ENCODE measurements around the gene CYBB. TPM values are rescaled to one million over a fixed set of nuclear protein-coding genes. Genes with fewer than 3 reads are reported as not detected.
"Not testable (repeated sequence)": the region's sequence is repeated elsewhere in the genome, so short reads cannot be mapped to it uniquely, and the experiment has no call there.

CYBB gene
- polyA plus RNA-seq, 4 donors: 2.2 to 14.2 (median 7.4) TPM

DNA sequence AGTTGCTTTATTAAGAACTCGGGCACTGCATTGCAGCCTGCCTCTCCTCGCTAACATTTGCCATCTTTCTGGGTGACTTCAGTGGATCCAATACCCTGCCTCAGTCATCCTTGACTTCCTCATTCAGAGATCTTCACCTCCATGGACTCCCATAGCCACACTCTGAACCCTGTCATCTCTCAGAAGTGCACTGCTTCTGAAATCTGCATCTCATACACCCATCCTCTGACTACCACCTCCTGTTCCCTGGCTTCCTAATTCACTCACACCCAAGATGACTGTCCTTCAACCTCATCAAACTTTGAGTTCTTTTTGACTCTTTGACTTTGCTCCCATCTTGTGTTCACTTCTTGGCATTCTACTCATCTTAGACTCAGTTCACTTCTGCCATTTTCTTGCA is 25.3 kb upstream of the CYBB start:
- FAIRE-seq (no peak), DNase-seq (no peak)
- Histone ChIP-seq H3K27ac (ENCODE audit: low read depth in 1 of 3, low read length in 2 of 3) (peak overlapping the region in 1 of 3 donors; percentile 44), H3K9me3 (ENCODE audit: control insufficient read depth in 2 of 2, insufficient read depth in 1 of 2, low read depth in 1 of 2, low read length in 1 of 2) (no peaks in the 10 kb centered on the region), H3K4me3 (ENCODE audit: low read depth in 1 of 3, low read length in 3 of 3) (no peak overlapping the region), H3K36me3 (ENCODE audit: control insufficient read depth in 3 of 3, insufficient read depth in 2 of 3, low read depth in 1 of 3, low read length in 3 of 3) (no peaks in the 10 kb centered on the region), H3K4me1 (ENCODE audit: control insufficient read depth in 3 of 3, insufficient read depth in 2 of 3, low read depth in 1 of 3, low read length in 2 of 3) (no peaks in the 10 kb centered on the region), H3K27me3 (ENCODE audit: control insufficient read depth in 3 of 3, insufficient read depth in 3 of 3, low read length in 3 of 3) (no peaks in the 10 kb centered on the region)
- 86 to 93% (median 92%) methylated on average over 2 of the region's 2 CpGs for WGBS, 3 donors

DNA sequence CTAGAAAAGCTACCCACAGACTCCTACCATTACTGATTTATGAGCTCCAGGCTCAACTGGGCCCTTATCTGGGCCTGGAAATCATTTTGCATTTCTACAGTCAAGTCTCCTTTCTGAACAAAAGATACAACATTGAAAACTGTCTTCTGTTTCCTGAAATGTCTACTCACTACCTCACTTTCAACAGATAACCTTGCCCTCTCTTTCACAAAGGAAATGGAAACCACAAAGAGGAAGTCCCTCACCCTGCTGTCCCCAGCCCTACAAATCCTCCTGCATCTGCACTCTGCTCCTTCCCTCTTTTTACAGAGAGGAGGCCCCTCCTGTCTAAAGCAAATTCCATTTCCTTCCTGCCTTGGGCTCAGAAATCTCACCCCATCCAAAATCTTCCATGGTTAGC is 24.8 kb upstream of the CYBB start:
- Histone ChIP-seq H3K27ac (ENCODE audit: low read depth in 1 of 3, low read length in 2 of 3) (no peak overlapping the region), H3K4me1 (ENCODE audit: control insufficient read depth in 3 of 3, insufficient read depth in 2 of 3, low read depth in 1 of 3, low read length in 2 of 3) (no peaks in the 10 kb centered on the region), H3K4me3 (ENCODE audit: low read depth in 1 of 3, low read length in 3 of 3) (no peak overlapping the region), H3K36me3 (ENCODE audit: control insufficient read depth in 3 of 3, insufficient read depth in 2 of 3, low read depth in 1 of 3, low read length in 3 of 3) (no peaks in the 10 kb centered on the region), H3K9me3 (ENCODE audit: control insufficient read depth in 2 of 2, insufficient read depth in 1 of 2, low read depth in 1 of 2, low read length in 1 of 2) (no peaks in the 10 kb centered on the region), H3K27me3 (ENCODE audit: control insufficient read depth in 3 of 3, insufficient read depth in 3 of 3, low read length in 3 of 3) (no peaks in the 10 kb centered on the region)
- DNase-seq (peak in 1 of 2 donors; percentile 29), FAIRE-seq (no peak)

GRCh38 chrX:37757082-37757481 is 22.8 kb upstream of the CYBB start:
- DNase-seq: no peak
- Histone ChIP-seq H3K9me3 (ENCODE audit: control insufficient read depth in 2 of 2, insufficient read depth in 1 of 2, low read depth in 1 of 2, low read length in 1 of 2) (no peaks in the 10 kb centered on the region), H3K27ac (ENCODE audit: low read depth in 1 of 3, low read length in 2 of 3) (no peak overlapping the region), H3K27me3 (ENCODE audit: control insufficient read depth in 3 of 3, insufficient read depth in 3 of 3, low read length in 3 of 3) (no peaks in the 10 kb centered on the region), H3K4me1 (ENCODE audit: control insufficient read depth in 3 of 3, insufficient read depth in 2 of 3, low read depth in 1 of 3, low read length in 2 of 3) (no peaks in the 10 kb centered on the region), H3K4me3 (ENCODE audit: low read depth in 1 of 3, low read length in 3 of 3) (no peak overlapping the region), H3K36me3 (ENCODE audit: control insufficient read depth in 3 of 3, insufficient read depth in 2 of 3, low read depth in 1 of 3, low read length in 3 of 3) (no peaks in the 10 kb centered on the region)
- FAIRE-seq: no peak

DNA sequence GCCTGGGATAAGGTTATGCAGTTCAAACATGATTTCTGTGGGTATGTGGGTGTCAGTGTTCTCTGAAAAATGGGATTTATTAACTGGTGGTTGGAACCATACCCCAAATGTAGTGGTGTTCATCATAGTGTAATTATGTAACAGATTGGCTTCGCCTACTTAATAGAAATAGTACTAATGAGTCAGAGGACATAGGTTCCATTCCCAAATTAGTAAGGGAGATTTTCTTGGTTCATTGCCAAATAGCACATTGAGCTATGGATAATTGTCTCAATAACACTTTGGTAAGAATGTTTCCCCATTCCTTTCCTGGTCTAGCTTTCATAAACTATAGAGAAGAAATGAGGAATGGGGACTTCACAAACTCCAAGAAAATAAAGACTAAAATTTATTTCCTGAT is 20.5 kb upstream of the CYBB start:
- Histone ChIP-seq H3K4me1 (ENCODE audit: control insufficient read depth in 3 of 3, insufficient read depth in 2 of 3, low read depth in 1 of 3, low read length in 2 of 3) (no peaks in the 10 kb centered on the region), H3K36me3 (ENCODE audit: control insufficient read depth in 3 of 3, insufficient read depth in 2 of 3, low read depth in 1 of 3, low read length in 3 of 3) (no peaks in the 10 kb centered on the region), H3K27me3 (ENCODE audit: control insufficient read depth in 3 of 3, insufficient read depth in 3 of 3, low read length in 3 of 3) (no peaks in the 10 kb centered on the region), H3K27ac (ENCODE audit: low read depth in 1 of 3, low read length in 2 of 3) (no peak overlapping the region), H3K4me3 (ENCODE audit: low read depth in 1 of 3, low read length in 3 of 3) (no peak overlapping the region), H3K9me3 (ENCODE audit: control insufficient read depth in 2 of 2, insufficient read depth in 1 of 2, low read depth in 1 of 2, low read length in 1 of 2) (no peaks in the 10 kb centered on the region)
- DNase-seq (no peak), FAIRE-seq (no peak)
- 74 to 92% (median 80%) methylated on average over 1 of the region's 1 CpG for WGBS, 3 donors

DNA sequence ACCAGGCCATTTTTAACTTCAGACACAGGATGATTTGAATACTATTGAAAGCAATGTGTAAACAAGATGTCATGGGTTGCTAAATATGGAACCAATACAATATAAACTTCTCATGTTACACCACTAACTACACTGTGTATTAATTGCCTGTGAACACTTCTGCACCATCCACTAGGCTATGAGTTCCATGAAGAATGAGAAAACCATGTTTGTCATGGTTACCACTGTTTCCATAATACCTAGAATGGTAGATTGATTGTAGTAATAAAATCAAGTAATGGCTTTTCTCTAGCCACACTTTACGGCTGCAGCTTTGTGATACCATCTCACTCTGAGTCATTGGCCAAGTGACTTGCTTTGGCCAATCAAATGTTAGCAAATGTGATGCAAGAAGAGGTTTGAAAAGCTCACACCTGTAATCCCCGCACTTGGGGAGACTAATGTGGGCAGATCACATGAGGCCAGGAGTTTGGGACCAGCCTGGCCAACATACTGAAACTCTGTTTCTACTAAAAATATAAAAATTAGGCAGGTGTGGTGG is 19.9 kb upstream of the CYBB start:
- Histone ChIP-seq H3K36me3 (ENCODE audit: control insufficient read depth in 3 of 3, insufficient read depth in 2 of 3, low read depth in 1 of 3, low read length in 3 of 3) (no peaks in the 10 kb centered on the region), H3K27ac (ENCODE audit: low read depth in 1 of 3, low read length in 2 of 3) (no peak overlapping the region), H3K9me3 (ENCODE audit: control insufficient read depth in 2 of 2, insufficient read depth in 1 of 2, low read depth in 1 of 2, low read length in 1 of 2) (no peaks in the 10 kb centered on the region), H3K27me3 (ENCODE audit: control insufficient read depth in 3 of 3, insufficient read depth in 3 of 3, low read length in 3 of 3) (no peaks in the 10 kb centered on the region), H3K4me1 (ENCODE audit: control insufficient read depth in 3 of 3, insufficient read depth in 2 of 3, low read depth in 1 of 3, low read length in 2 of 3) (no peaks in the 10 kb centered on the region), H3K4me3 (ENCODE audit: low read depth in 1 of 3, low read length in 3 of 3) (no peak overlapping the region)
- no peak for DNase-seq
- FAIRE-seq: no peak
- WGBS, 3 donors: 70 to 84% (median 76%) methylated on average over 2 of the region's 2 CpGs

DNA sequence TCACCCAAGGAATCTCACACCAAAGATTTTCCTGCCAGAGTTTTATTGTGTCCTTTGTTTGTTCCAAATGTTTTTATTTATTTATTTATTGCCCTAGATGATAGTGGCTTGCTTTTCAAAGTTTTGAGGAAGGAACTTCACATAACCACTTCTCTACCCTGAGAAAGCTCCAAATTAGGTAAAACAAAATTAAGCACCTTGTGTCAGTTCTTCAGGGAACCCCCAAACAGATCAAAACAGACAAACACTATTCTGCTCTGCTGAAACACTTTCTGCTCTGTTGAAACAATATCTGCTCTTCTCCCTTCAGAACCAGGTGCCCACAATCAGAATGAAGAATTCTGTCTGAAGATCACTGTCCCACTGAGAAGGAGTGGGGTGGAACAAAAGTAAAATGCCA is 16.5 kb upstream of the CYBB start:
- H3K36me3 ChIP-seq (ENCODE audit: control insufficient read depth in 3 of 3, insufficient read depth in 2 of 3, low read depth in 1 of 3, low read length in 3 of 3): no peaks in the 10 kb centered on the region
- no peaks in the 10 kb centered on the region for H3K4me1 ChIP-seq (ENCODE audit: control insufficient read depth in 3 of 3, insufficient read depth in 2 of 3, low read depth in 1 of 3, low read length in 2 of 3)
- H3K4me3 ChIP-seq (ENCODE audit: low read depth in 1 of 3, low read length in 3 of 3): no peak overlapping the region
- no peaks in the 10 kb centered on the region for H3K9me3 ChIP-seq (ENCODE audit: control insufficient read depth in 2 of 2, insufficient read depth in 1 of 2, low read depth in 1 of 2, low read length in 1 of 2)
- DNase-seq (no peak), FAIRE-seq (no peak)
- H3K27me3 ChIP-seq (ENCODE audit: control insufficient read depth in 3 of 3, insufficient read depth in 3 of 3, low read length in 3 of 3): no peaks in the 10 kb centered on the region
- no peak overlapping the region for H3K27ac ChIP-seq (ENCODE audit: low read depth in 1 of 3, low read length in 2 of 3)

- H3K27me3 ChIP-seq (ENCODE audit: control insufficient read depth in 3 of 3, insufficient read depth in 3 of 3, low read length in 3 of 3): no peaks in the 10 kb centered on the region
- no peak overlapping the region for H3K27ac ChIP-seq (ENCODE audit: low read depth in 1 of 3, low read length in 2 of 3)
- no peak overlapping the region for H3K4me3 ChIP-seq (ENCODE audit: low read depth in 1 of 3, low read length in 3 of 3)
- DNase-seq (no peak), FAIRE-seq (no peak)
- H3K9me3 ChIP-seq (ENCODE audit: control insufficient read depth in 2 of 2, insufficient read depth in 1 of 2, low read depth in 1 of 2, low read length in 1 of 2): no peaks in the 10 kb centered on the region
- no peaks in the 10 kb centered on the region for H3K36me3 ChIP-seq (ENCODE audit: control insufficient read depth in 3 of 3, insufficient read depth in 2 of 3, low read depth in 1 of 3, low read length in 3 of 3)
- no peaks in the 10 kb centered on the region for H3K4me1 ChIP-seq (ENCODE audit: control insufficient read depth in 3 of 3, insufficient read depth in 2 of 3, low read depth in 1 of 3, low read length in 2 of 3)
These were observed 14.4 kb upstream of the CYBB start for GRCh38 chrX:37765507-37765906.

GRCh38 chrX:37767430-37767829 is 12.4 kb upstream of the CYBB start:
- Histone ChIP-seq H3K9me3 (ENCODE audit: control insufficient read depth in 2 of 2, insufficient read depth in 1 of 2, low read depth in 1 of 2, low read length in 1 of 2) (no peaks in the 10 kb centered on the region), H3K36me3 (ENCODE audit: control insufficient read depth in 3 of 3, insufficient read depth in 2 of 3, low read depth in 1 of 3, low read length in 3 of 3) (no peaks in the 10 kb centered on the region), H3K4me3 (ENCODE audit: low read depth in 1 of 3, low read length in 3 of 3) (no peak overlapping the region), H3K27ac (ENCODE audit: low read depth in 1 of 3, low read length in 2 of 3) (no peak overlapping the region), H3K27me3 (ENCODE audit: control insufficient read depth in 3 of 3, insufficient read depth in 3 of 3, low read length in 3 of 3) (no peaks in the 10 kb centered on the region), H3K4me1 (ENCODE audit: control insufficient read depth in 3 of 3, insufficient read depth in 2 of 3, low read depth in 1 of 3, low read length in 2 of 3) (no peaks in the 10 kb centered on the region)
- 54 to 77% (median 56%) methylated on average over 1 of the region's 1 CpG for WGBS, 3 donors
- no peak for DNase-seq
- FAIRE-seq: no peak

- not testable (repeated sequence) for DNase-seq; H3K4me1 ChIP-seq (ENCODE audit: control insufficient read depth in 3 of 3, insufficient read depth in 2 of 3, low read depth in 1 of 3, low read length in 2 of 3); H3K4me3 ChIP-seq (ENCODE audit: low read depth in 1 of 3, low read length in 3 of 3); H3K27me3 ChIP-seq (ENCODE audit: control insufficient read depth in 3 of 3, insufficient read depth in 3 of 3, low read length in 3 of 3); H3K9me3 ChIP-seq (ENCODE audit: control insufficient read depth in 2 of 2, insufficient read depth in 1 of 2, low read depth in 1 of 2, low read length in 1 of 2); H3K27ac ChIP-seq (ENCODE audit: low read depth in 1 of 3, low read length in 2 of 3); FAIRE-seq; H3K36me3 ChIP-seq (ENCODE audit: control insufficient read depth in 3 of 3, insufficient read depth in 2 of 3, low read depth in 1 of 3, low read length in 3 of 3)
- 92 to 96% (median 93%) methylated on average over 9 of the region's 9 CpGs for WGBS, 3 donors
These were observed 11.0 kb upstream of the CYBB start for GRCh38 chrX:37768866-37769265.

Data from small intestine (tissue), 7 donors.